Measurements from ENCODE around the gene TMEM88.
"Not testable (repeated sequence)": the region's sequence is repeated elsewhere in the genome, so short reads cannot be mapped to it uniquely, and the experiment has no call there.

Gene TMEM88

GRCh38 chr17:7862692-7863437 lies 8.0 kb downstream of the TMEM88 start:
- peak; percentile 72 for TF ChIP-seq CTCF (IDR thresholded peaks at IDR 0.05)
- peaks cover 11% of the 10 kb centered on the region for H3K9me3 Mint-ChIP-seq
- peaks cover 15% of the 10 kb centered on the region for H3K4me1 Mint-ChIP-seq
- H3K36me3 Mint-ChIP-seq (ENCODE audit: low read depth), result peaks cover 36% of the 10 kb centered on the region
- DNase-seq, result peak; percentile 63
- peaks cover under 1% of the 10 kb centered on the region for H3K27me3 Mint-ChIP-seq (ENCODE audit: low read depth, poor library complexity)
- peak overlapping the region; percentile 7 for H3K27ac Mint-ChIP-seq
- H3K4me3 Mint-ChIP-seq, result no peak overlapping the region

DNA sequence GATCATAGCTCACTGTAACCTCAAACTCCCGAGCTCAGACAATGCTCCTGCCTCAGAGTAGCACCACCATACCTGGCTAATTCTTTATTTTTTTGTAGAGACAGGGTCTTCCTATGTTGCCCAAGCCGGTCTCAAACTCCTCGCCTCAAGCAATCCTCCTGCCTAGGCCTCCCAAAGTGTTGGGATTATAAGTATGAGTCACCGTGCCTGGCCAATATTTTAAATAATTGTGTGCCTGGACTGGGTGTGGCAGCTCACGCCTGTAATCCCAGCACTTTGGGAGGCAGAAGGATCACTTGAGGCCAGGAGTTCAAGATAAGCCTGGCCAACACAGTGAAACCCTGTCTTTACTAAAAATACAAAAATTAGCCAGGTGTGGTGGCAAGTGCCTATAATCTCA lies 9.5 kb downstream of the TMEM88 start:
- not testable (repeated sequence) for H3K27ac Mint-ChIP-seq; H3K4me3 Mint-ChIP-seq; H3K27me3 Mint-ChIP-seq (ENCODE audit: low read depth, poor library complexity); DNase-seq
- Mint-ChIP-seq H3K9me3 (peaks cover 11% of the 10 kb centered on the region), H3K4me1 (peaks cover 24% of the 10 kb centered on the region), H3K36me3 (ENCODE audit: low read depth) (peaks cover 37% of the 10 kb centered on the region)

GRCh38 chr17:7864995-7865650 lies 10.3 kb downstream of the TMEM88 start:
- DNase-seq, result no peak
- H3K4me3 Mint-ChIP-seq, result no peak overlapping the region
- peaks cover 33% of the 10 kb centered on the region for H3K36me3 Mint-ChIP-seq (ENCODE audit: low read depth)
- no peak for TF ChIP-seq CTCF (IDR thresholded peaks at IDR 0.05)
- H3K27me3 Mint-ChIP-seq (ENCODE audit: low read depth, poor library complexity), result peaks cover 4% of the 10 kb centered on the region
- H3K27ac Mint-ChIP-seq, result no peak overlapping the region
- peaks cover 11% of the 10 kb centered on the region for H3K9me3 Mint-ChIP-seq
- H3K4me1 Mint-ChIP-seq, result peaks cover 30% of the 10 kb centered on the region

DNA sequence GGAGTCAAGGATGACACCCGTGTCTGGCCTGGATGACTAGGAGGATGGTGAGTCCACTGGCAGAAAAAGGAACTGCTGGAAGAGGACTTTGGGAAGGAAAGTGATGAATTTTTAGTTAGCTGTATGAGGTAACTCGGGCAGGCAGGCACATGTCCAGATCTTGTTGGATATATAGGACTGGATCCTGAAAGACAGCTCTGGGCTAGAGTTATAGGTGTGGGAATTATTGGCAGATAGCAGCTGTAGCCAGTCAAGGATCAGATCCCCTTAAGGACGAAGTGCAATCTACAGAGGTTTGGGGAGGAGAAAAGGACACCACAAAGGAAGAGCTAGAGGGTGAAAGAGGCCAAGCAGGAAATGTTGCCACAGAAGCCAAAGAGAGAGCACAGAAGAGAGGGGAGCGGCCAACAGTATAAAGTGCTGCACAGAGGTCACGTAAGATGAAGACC lies 13.0 kb downstream of the TMEM88 start:
- Mint-ChIP-seq H3K4me1 (peaks cover 31% of the 10 kb centered on the region), H3K27ac (peak overlapping the region; percentile 83), H3K36me3 (ENCODE audit: low read depth) (peaks cover 46% of the 10 kb centered on the region), H3K9me3 (peaks cover 11% of the 10 kb centered on the region), H3K4me3 (peak overlapping the region; percentile 7), H3K27me3 (ENCODE audit: low read depth, poor library complexity) (peaks cover 4% of the 10 kb centered on the region)
- no peak for DNase-seq
- TF ChIP-seq CTCF (IDR thresholded peaks at IDR 0.05), result no peak

DNA sequence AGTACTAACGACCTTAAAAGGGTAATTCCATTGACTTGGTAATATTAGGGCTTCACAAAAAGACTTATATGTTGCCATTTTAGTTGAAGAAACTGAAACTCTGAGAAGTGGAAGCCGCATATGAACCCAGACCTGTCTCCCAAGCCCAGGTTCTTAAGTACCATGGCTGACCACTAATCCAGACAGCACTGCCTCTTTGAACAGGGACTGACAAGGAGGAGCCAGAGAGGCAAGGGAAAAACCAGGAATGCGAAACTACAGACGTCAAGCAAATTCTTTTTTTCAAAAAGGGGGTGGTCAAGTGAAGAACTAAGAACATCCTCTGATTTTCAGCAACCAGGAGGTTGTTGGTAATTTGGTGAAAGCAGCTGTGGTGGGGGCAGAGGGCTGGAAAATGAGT lies 18.2 kb downstream of the TMEM88 start:
- Mint-ChIP-seq H3K4me1 (peaks cover 19% of the 10 kb centered on the region), H3K36me3 (ENCODE audit: low read depth) (peaks cover 50% of the 10 kb centered on the region), H3K9me3 (no peaks in the 10 kb centered on the region), H3K27ac (peak overlapping the region; percentile 7), H3K4me3 (no peak overlapping the region), H3K27me3 (ENCODE audit: low read depth, poor library complexity) (peaks cover 1% of the 10 kb centered on the region)
- DNase-seq, result no peak
- no peak for TF ChIP-seq CTCF (IDR thresholded peaks at IDR 0.05)

DNA sequence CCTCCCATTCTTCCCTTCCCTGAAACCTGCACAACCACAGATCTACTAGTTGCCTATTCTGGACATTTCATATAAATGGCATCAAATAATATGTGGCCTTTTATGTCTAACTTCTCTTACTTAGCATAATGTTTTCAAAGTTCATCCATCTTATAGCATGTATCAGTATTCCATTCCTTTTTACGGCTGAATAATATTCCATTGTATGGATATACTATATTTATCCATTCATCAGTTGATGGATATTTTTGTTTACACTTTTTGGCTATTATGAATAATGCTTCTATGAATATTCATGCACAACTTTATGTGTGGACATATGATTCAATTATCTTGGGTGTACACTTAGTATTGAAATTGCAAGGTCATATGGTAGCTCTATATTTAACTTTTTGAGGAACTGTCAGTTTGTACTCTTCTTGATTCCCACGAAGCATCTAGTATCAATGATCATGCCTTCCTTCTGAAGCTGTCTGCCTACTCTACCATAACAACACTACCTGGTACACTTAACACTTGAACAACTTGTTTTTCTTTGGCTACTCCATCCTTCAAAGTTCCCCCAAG lies 21.0 kb downstream of the TMEM88 start:
- Mint-ChIP-seq H3K27ac (no peak overlapping the region), H3K27me3 (ENCODE audit: low read depth, poor library complexity) (no peaks in the 10 kb centered on the region), H3K4me1 (peaks cover 6% of the 10 kb centered on the region), H3K4me3 (no peak overlapping the region), H3K36me3 (ENCODE audit: low read depth) (peaks cover 48% of the 10 kb centered on the region), H3K9me3 (no peaks in the 10 kb centered on the region)
- no peak for DNase-seq
- no peak for TF ChIP-seq CTCF (IDR thresholded peaks at IDR 0.05)

All from nephron progenitor cell (in vitro differentiated cells).